ENCODE measurements around the gene ABHD16B. TPM values are rescaled to one million over a fixed set of nuclear protein-coding genes. Genes with fewer than 3 reads are reported as not detected.

ABHD16B gene
- not detected for polyA plus RNA-seq (2013, experiment 1 of 2; ENCODE audit: insufficient read length)
- not detected for polyA plus RNA-seq (2013, experiment 2 of 2; ENCODE audit: insufficient read length)

DNA sequence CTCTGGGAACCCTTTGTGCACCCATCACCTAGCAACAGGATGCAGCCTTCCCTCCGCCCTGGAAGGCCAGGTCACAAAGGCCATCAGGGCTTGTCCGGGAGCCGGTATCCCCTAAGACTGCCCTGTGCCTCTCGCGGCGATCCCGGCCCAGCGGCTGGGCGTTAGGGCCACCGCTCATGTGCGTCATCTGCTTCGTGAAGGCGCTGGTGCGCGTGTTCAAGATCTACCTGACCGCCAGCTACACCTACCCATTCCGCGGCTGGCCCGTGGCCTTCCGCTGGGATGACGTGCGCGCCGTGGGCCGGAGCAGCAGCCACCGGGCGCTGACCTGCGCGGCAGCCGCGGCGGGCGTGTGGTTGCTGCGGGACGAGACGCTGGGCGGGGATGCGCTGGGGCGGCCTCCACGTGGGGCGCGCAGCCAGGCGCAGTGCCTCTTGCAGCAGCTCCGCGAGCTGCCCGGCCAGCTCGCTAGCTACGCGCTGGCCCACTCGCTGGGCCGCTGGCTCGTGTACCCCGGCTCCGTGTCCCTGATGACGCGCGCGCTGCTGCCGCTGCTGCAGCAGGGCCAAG is at the start of gene ABHD16B:
TSS of gene ABHD16B (plus strand) at position 134 of the 570 bp plus-strand sequence. CDS start at position 177, 43 bp downstream.
- no peak for DNase-seq

GRCh38 chr20:63814891-63815614 is 46.2 kb upstream of the ABHD16B start:
- DNase-seq, result no peak

DNA sequence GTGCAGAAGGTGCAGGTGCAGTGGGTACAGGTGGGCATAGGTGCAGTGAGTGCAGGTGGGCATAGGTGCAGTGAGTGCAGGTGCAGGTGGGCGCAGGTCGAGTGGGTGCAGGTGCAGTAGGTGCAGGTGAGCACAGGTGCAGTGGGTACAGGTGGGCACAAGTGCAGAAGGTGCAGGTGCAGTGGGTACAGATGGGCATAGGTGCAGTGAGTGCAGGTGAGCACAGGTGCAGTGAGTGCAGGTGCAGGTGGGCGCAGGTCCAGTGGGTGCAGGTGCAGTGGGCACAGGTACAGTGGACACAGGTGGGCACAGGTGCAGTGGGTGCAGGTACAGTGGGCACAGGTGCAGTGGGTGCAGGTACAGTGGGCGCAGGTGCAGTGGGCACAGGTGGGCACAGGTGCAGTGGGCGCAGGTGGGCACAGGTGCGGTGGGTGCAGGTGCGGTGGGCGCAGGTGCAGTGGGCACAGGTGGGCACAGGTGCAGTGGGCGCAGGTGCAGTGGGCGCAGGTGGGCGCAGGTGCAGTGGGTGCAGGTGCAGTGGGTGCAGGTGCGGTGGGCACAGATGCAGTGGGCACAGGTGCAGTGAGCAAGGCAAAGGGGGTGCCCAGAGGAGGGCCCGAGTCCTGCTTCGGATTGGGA is 45.6 kb upstream of the ABHD16B start:
- DNase-seq, result no peak

- no peak for DNase-seq
Observed at GRCh38 chr20:63819224-63819921, 41.9 kb upstream of the ABHD16B start.

DNA sequence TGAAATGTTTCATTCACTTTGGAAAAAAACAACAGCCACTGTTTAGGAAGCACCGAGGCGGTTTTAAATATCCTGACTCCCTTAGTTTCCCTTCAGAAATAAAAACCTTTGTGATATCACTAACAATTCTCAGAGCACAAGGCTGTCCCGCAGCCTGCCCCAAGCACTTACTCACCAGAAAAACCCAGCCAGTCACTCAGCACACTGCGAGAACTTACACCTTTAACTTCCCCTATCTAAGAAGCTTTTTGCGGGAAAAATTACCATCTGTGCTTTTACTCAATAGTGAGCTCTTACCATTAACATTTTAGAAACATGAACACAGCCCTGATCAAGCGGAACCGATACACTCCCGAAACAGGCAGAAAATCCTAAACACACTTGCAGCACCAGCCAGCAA is 39.5 kb upstream of the ABHD16B start:
- no peak for DNase-seq

DNA sequence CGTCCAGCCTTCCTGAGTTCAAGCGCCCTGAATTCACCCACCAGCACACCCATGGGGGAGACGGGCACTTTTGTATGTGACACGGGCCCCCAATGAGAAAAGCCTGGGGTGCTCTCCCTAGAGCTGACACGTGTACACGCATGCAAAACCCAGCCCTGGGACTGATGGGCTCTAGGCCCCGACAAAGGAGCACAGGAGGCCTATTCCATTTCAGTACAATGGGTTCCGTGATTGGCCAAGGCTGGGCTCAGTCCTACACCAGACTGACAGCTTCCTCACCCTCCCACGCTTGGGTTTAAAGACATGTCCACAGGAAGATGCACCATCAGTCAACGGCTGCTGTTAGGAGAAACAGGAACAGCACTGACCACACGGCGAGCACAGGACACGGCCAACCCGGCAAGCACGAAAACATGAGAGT is 39.0 kb upstream of the ABHD16B start:
- no peak for DNase-seq

DNA sequence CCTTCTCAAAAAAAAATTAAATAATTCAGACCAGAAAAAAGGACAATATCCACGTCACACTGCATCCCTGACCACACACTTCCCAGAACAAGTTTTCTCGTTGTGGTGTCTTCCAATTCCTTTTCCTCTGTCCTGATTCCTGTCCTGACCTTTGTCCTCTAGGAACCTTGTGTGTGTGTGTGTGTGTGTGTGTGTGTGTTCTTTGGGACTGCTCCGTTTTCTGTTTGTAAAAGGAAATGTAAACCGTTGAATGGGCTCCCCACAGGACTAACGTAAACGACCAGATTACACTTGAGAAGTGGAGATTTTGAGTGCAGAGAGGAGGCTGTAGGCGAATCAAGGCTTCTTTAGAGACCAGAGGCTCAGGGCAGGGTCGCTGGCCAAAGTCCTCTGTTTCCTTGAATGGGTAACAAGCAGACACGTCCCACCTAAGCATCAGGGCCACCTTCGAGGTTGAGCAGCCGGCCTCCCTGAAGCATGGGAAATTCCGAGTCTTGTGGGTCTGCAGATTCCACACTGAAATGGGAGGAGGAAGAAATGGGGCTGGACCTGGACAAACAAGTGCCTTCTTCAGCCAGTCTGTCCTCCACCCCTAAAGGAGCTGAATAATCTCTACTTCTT is 37.5 kb upstream of the ABHD16B start:
- DNase-seq, result no peak

- no peak for DNase-seq
Observed at GRCh38 chr20:63825331-63826118, 35.8 kb upstream of the ABHD16B start.

DNA sequence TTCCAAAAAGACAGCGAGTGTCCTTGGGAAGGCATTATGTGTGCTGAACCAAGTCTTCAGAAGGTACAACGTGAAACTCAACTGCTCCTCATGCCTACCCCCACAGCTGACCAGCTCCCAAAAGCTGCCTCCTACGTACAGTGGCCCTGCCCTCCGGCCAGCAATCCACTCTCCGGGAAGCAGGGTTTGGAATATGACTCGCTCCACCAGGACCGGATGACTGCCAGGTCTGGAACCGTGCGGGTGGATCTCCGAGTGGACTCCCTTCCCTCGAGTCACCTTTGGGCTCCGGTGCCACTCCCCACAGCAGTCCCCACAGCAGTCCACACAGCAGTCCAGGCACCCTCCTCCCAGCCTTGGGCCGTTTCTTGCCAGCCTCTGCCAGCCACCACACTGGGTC is 34.5 kb upstream of the ABHD16B start:
- DNase-seq, result no peak

DNA sequence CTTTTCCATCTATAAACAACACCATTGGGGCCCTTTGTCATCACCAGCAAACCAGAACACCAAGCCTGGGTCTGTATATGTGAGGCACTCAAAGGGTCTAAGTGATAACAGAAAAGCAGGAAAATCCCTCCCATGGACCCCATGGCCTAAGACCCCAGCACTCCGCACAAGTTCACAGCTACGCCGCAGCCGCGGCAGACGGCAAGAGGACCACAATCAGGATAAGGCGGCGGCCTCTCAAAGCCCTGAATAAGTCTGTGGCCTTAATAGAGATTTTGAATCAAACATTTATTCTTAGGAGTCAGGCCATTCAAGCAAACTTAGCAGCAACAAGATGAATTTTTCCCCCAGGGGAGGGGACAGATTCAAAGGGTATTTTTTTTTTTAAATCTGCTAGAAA is 33.2 kb upstream of the ABHD16B start:
- DNase-seq, result no peak

GRCh38 chr20:63828545-63828944 is 32.8 kb upstream of the ABHD16B start:
- no peak for DNase-seq

- DNase-seq, result no peak
Observed at GRCh38 chr20:63828951-63829350, 32.3 kb upstream of the ABHD16B start.

GRCh38 chr20:63829603-63829944 is 31.7 kb upstream of the ABHD16B start:
- no peak for DNase-seq

GRCh38 chr20:63829945-63830835 is 31.1 kb upstream of the ABHD16B start:
- DNase-seq, result no peak

- DNase-seq, result peak; percentile 46
Observed at GRCh38 chr20:63830841-63831588, 30.3 kb upstream of the ABHD16B start, which contains the start of gene ZBTB46. Gene ZBTB46 (minus strand): TSS chr20:63831264. CDS start chr20:63790757, 40,507 bp downstream.

DNA sequence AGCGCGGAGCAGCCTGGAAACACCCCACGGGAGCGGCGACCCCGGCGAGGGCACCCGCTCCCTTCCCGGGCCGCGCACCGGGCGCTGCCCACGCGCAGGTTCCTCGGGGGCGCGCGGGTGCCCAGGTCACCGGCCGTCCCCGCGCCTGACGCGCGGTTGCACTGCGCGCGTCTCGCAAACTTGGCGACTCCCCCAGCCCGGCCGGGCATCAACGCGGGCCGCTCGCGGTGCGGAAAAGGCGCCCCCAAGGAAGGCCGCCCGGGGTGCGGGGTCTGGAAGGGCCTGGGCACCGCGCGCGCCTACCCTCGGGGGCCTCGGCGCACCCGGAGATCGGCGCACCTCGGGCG is 29.7 kb upstream of the ABHD16B start:
- DNase-seq, result no peak

DNA sequence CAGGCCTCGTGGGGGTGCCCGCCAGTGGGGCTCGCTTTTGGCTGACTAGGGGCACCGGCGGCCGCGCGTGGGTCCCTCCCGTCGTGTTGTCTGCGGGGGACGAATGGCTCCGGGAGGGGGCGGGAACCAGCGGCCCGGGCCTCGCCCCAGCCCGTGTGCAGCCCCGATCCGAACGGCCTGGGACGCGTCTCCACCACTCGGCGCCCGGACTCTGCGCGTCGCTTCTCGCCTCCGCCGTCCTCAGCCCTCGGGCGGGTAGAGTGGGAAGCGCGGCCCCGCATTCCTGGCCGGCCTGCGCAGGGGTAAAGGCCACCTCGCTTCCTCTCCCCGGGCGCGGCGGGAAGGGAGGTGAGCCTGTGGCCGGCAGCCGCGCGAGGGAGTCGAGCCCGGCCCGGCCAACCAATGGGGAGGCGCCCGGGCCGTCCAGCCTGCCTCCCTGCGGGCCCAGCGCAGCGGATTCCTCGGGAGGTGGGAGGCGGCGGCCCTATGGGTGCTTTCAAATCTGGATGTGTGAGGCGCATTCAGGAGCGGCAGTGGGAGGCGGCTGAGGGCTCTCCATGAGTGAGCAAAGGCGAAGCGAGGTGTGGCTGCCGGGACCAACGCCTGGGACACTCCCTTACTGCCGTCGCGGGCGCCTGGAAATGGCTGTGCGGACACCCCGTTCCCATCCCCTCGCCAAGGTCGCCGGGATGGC is 29.2 kb upstream of the ABHD16B start:
- DNase-seq, result no peak

DNA sequence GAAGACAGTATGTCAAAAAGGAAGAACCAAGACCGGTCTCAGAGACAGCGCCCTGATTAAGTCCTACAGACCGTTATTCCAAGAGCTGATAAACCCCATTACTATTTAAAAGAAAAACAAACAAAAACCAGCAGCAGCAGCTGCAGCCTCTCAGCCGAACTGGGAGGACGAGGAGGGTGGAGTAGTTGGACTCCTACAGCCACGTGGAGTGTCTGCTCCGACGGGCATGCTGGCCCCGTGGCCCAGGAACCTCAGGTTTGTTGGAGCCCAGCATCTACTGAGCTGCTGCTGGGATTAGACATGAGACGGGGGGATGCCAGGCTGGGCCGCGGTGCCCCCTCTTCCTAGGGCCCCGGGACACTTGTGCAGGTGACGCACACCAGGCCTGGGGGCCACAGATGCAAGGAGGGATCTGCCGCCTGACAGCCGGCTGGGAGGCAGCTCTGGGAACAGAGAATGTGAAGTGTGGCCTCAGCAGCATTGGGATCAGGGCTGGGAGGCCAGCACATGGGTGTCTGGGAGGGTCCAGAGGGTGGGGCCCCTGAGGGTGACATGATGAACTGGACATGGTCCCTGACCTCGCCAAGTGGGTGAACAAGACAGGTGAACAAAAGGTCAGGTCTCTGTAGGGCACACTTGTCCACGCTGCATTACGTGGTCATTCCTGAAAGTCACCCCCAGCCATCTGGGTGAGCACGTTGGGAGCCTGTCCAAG is 27.4 kb upstream of the ABHD16B start:
- no peak for DNase-seq

- no peak for DNase-seq
Observed at GRCh38 chr20:63834491-63834880, 26.8 kb upstream of the ABHD16B start.

Data from fibroblast of skin of abdomen (primary cell).